ENCODE data around the gene TNFAIP3. TPM values are rescaled to one million over a fixed set of nuclear protein-coding genes. Genes with fewer than 3 reads are reported as not detected.

Gene TNFAIP3
- total RNA-seq, 1 donor from 2014 or later = 3.6 TPM

GRCh38 chr6:137861550-137862337 is 5.3 kb upstream of the TNFAIP3 start:
- Mint-ChIP-seq H3K27ac (no peak overlapping the region), H3K27me3 (peaks cover 19% of the 10 kb centered on the region), H3K4me3 (ENCODE audit: low read depth) (no peak overlapping the region), H3K9me3 (ENCODE audit: low read depth) (no peaks in the 10 kb centered on the region), H3K36me3 (ENCODE audit: insufficient read depth) (no peaks in the 10 kb centered on the region), H3K4me1 (ENCODE audit: low read depth) (peaks cover 4% of the 10 kb centered on the region)
- no peak for TF ChIP-seq CTCF (IDR thresholded peaks at IDR 0.05; ENCODE audit: unreplicated experiment)
- DNase-seq (ENCODE audit: low spot score, unreplicated experiment) = no peak

- H3K9me3 Mint-ChIP-seq (ENCODE audit: low read depth) = no peaks in the 10 kb centered on the region
- H3K4me1 Mint-ChIP-seq (ENCODE audit: low read depth) = peaks cover 4% of the 10 kb centered on the region
- H3K36me3 Mint-ChIP-seq (ENCODE audit: insufficient read depth) = no peaks in the 10 kb centered on the region
- H3K27ac Mint-ChIP-seq = no peak overlapping the region
- no peak overlapping the region for H3K4me3 Mint-ChIP-seq (ENCODE audit: low read depth)
- no peak for DNase-seq (ENCODE audit: low spot score, unreplicated experiment)
- no peak for TF ChIP-seq CTCF (IDR thresholded peaks at IDR 0.05; ENCODE audit: unreplicated experiment)
- peaks cover 19% of the 10 kb centered on the region for H3K27me3 Mint-ChIP-seq
Observed at GRCh38 chr6:137862419-137863090, 4.5 kb upstream of the TNFAIP3 start.

- H3K4me1 Mint-ChIP-seq (ENCODE audit: low read depth) = peaks cover 7% of the 10 kb centered on the region
- TF ChIP-seq CTCF (IDR thresholded peaks at IDR 0.05; ENCODE audit: unreplicated experiment) = no peak
- no peak for DNase-seq (ENCODE audit: low spot score, unreplicated experiment)
- no peaks in the 10 kb centered on the region for H3K9me3 Mint-ChIP-seq (ENCODE audit: low read depth)
- no peak overlapping the region for H3K4me3 Mint-ChIP-seq (ENCODE audit: low read depth)
- H3K27me3 Mint-ChIP-seq = peaks cover 22% of the 10 kb centered on the region
- H3K27ac Mint-ChIP-seq = no peak overlapping the region
- H3K36me3 Mint-ChIP-seq (ENCODE audit: insufficient read depth) = no peaks in the 10 kb centered on the region
Observed at GRCh38 chr6:137863091-137863797, 3.8 kb upstream of the TNFAIP3 start.

- Mint-ChIP-seq H3K4me3 (ENCODE audit: low read depth) (no peak overlapping the region), H3K36me3 (ENCODE audit: insufficient read depth) (no peaks in the 10 kb centered on the region), H3K4me1 (ENCODE audit: low read depth) (peaks cover 9% of the 10 kb centered on the region), H3K27ac (no peak overlapping the region), H3K9me3 (ENCODE audit: low read depth) (no peaks in the 10 kb centered on the region), H3K27me3 (peaks cover 39% of the 10 kb centered on the region)
- DNase-seq (ENCODE audit: low spot score, unreplicated experiment) = no peak
- no peak for TF ChIP-seq CTCF (IDR thresholded peaks at IDR 0.05; ENCODE audit: unreplicated experiment)
Observed at GRCh38 chr6:137864812-137865508, 2.1 kb upstream of the TNFAIP3 start.
